OCI-M2 (cell line): ENCODE data around the gene CRY2.
A peak's percentile ranks its signal among the peaks of the same experiment; 100 is the strongest.

Source experiments
- DNase-seq: peaks from one replicate; lab custom pipeline; 2025; ENCODE audit not compliant: unreplicated experiment; lab: John Stamatoyannopoulos, UW

The CRY2 gene

GRCh38 chr11:45847911-45848316 lies 639 bp downstream of the CRY2 start:
- peak; percentile 32 for DNase-seq

GRCh38 chr11:45848654-45849081 lies 1.4 kb downstream of the CRY2 start:
- no peak for DNase-seq

GRCh38 chr11:45850446-45850845 lies 3.2 kb downstream of the CRY2 start:
- DNase-seq, result no peak

- DNase-seq, result no peak
These were observed 4.0 kb downstream of the CRY2 start for GRCh38 chr11:45851228-45851627.

- DNase-seq, result no peak
These were observed 4.9 kb downstream of the CRY2 start for GRCh38 chr11:45852018-45852711.

- DNase-seq, result no peak
These were observed 5.4 kb downstream of the CRY2 start for GRCh38 chr11:45852712-45853101.

- no peak for DNase-seq
These were observed 6.3 kb downstream of the CRY2 start for GRCh38 chr11:45853332-45854219.

- no peak for DNase-seq
These were observed 8.0 kb downstream of the CRY2 start for GRCh38 chr11:45855308-45855707.

- no peak for DNase-seq
These were observed 8.8 kb downstream of the CRY2 start for GRCh38 chr11:45856044-45856468.

- no peak for DNase-seq
These were observed 10.7 kb downstream of the CRY2 start for GRCh38 chr11:45857961-45858474.

- no peak for DNase-seq
These were observed 11.6 kb downstream of the CRY2 start for GRCh38 chr11:45858751-45859398.

GRCh38 chr11:45859661-45860140 lies 12.4 kb downstream of the CRY2 start:
- DNase-seq, result no peak

GRCh38 chr11:45860348-45860747 lies 13.1 kb downstream of the CRY2 start:
- DNase-seq, result no peak

- no peak for DNase-seq
These were observed 13.7 kb downstream of the CRY2 start for GRCh38 chr11:45860764-45861510.

- DNase-seq, result no peak
These were observed 16.8 kb downstream of the CRY2 start for GRCh38 chr11:45864041-45864440.

GRCh38 chr11:45869551-45869950 lies 22.3 kb downstream of the CRY2 start:
- DNase-seq, result no peak

- no peak for DNase-seq
These were observed 23.4 kb downstream of the CRY2 start for GRCh38 chr11:45870706-45871105.

GRCh38 chr11:45871638-45872037 lies 24.4 kb downstream of the CRY2 start:
- no peak for DNase-seq

GRCh38 chr11:45872651-45873356 lies 25.5 kb downstream of the CRY2 start:
- no peak for DNase-seq

- DNase-seq, result no peak
These were observed 29.1 kb downstream of the CRY2 start for GRCh38 chr11:45876401-45876800.
